ENCODE measurements around the gene ITPR1. TPM values are rescaled to one million over a fixed set of nuclear protein-coding genes. Genes with fewer than 3 reads are reported as not detected.

ITPR1 gene
- total and polyA plus RNA-seq, 2 experiments from 2014 or later: 6.8 to 21.0 TPM

GRCh38 chr3:4837374-4837930, 344.3 kb downstream of the ITPR1 start:
- Histone ChIP-seq H3K36me3 (ENCODE audit: insufficient read depth) (no peaks in the 10 kb centered on the region), H3K79me2 (replicated peaks; ENCODE audit: insufficient read depth) (no peaks in the 10 kb centered on the region), H3F3A (replicated peaks; ENCODE audit: low read depth) (no peaks in the 10 kb centered on the region), H2AFZ (no peak overlapping the region), H3K27ac (ENCODE audit: low read depth) (no peak overlapping the region), H3K4me2 (no peak overlapping the region), H3K4me1 (ENCODE audit: insufficient read depth) (peaks cover 8% of the 10 kb centered on the region; the same call in 1 of the 2 replicates), H4K20me1 (replicated peaks; ENCODE audit: insufficient read depth) (no peaks in the 10 kb centered on the region), H3K27me3 (ENCODE audit: insufficient read depth) (no peaks in the 10 kb centered on the region), H3K4me3 (no peak overlapping the region), H3K9me2 (ENCODE audit: insufficient read depth) (no peaks in the 10 kb centered on the region)
- TF ChIP-seq EZH2phosphoT487 (IDR thresholded peaks at IDR 0.05; ENCODE audit: unreplicated experiment) (no peak), EZH2 (IDR thresholded peaks at IDR 0.05; ENCODE audit: low read depth, unreplicated experiment) (no peak), ZNF462 (CRISPR knock-in tag; IDR thresholded peaks at IDR 0.05) (no peak), JUNB (IDR thresholded peaks at IDR 0.05; ENCODE audit: unreplicated experiment) (no peak), ZNF331 (CRISPR knock-in tag; IDR thresholded peaks at IDR 0.05; ENCODE audit: low read depth) (no peak), NANOG (IDR thresholded peaks at IDR 0.05; ENCODE audit: borderline replicate concordance) (no peak), REST (IDR thresholded peaks at IDR 0.05; ENCODE audit: unreplicated experiment) (no peak), ZNF114 (CRISPR knock-in tag; IDR thresholded peaks at IDR 0.05) (no peak)
- TF ChIP-seq, protein P1, sequence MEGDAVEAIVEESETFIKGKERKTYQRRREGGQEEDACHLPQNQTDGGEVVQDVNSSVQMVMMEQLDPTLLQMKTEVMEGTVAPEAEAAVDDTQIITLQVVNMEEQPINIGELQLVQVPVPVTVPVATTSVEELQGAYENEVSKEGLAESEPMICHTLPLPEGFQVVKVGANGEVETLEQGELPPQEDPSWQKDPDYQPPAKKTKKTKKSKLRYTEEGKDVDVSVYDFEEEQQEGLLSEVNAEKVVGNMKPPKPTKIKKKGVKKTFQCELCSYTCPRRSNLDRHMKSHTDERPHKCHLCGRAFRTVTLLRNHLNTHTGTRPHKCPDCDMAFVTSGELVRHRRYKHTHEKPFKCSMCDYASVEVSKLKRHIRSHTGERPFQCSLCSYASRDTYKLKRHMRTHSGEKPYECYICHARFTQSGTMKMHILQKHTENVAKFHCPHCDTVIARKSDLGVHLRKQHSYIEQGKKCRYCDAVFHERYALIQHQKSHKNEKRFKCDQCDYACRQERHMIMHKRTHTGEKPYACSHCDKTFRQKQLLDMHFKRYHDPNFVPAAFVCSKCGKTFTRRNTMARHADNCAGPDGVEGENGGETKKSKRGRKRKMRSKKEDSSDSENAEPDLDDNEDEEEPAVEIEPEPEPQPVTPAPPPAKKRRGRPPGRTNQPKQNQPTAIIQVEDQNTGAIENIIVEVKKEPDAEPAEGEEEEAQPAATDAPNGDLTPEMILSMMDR (conservative IDR thresholded peaks at IDR 0.05; ENCODE audit: low read depth in 2 of 2): no peak
- H3K27ac Mint-ChIP-seq: no peak overlapping the region
- no peaks in the 10 kb centered on the region for H3K27me3 Mint-ChIP-seq (ENCODE audit: insufficient read depth, low read depth, poor library complexity)
- H3K9me3 Mint-ChIP-seq: no peaks in the 10 kb centered on the region
- DNase-seq (ENCODE audit: low spot score): no peak
- H3K4me3 Mint-ChIP-seq: no peak overlapping the region
- no peak for ATAC-seq
- H3K4me1 Mint-ChIP-seq: peaks cover 12% of the 10 kb centered on the region; the same call in 2 of the 3 replicates
- no peaks in the 10 kb centered on the region for H3K36me3 Mint-ChIP-seq (ENCODE audit: low read depth)

Data from GM23338 (cell line).